DND-41 (cell line): ENCODE results near the gene ZNF891.

Experiments used
- EZH2 ChIP-seq: IDR thresholded peaks from 3 replicates; pipeline ENCODE4 v1.6.1; 2012; ENCODE audit warnings: borderline replicate concordance, low read depth, mild to moderate bottlenecking, moderate library complexity, low read length, inconsistent platforms; ENCODE audit not compliant: severe bottlenecking
- TF ChIP-seq, protein P1 (sequence below): IDR thresholded peaks from 2 replicates; pipeline ENCODE4 v1.5.1; 2012; ENCODE audit warnings: borderline replicate concordance, low read length, moderate library complexity, mild to moderate bottlenecking; ENCODE audit not compliant: poor library complexity, severe bottlenecking; ENCODE audit errors: extremely low read depth

DNA sequence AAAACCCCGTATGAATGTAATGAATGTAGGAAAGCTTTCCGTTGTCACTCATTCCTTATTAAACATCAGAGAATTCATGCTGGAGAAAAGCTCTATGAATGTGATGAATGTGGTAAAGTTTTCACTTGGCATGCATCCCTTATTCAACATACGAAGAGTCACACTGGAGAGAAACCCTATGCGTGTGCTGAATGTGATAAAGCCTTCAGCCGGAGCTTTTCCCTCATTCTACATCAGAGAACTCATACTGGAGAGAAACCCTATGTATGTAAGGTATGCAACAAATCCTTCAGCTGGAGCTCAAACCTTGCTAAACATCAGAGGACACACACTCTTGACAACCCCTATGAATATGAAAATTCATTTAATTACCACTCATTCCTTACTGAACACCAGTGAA lies 23.8 kb downstream of the ZNF891 start:
- TF ChIP-seq, protein P1, sequence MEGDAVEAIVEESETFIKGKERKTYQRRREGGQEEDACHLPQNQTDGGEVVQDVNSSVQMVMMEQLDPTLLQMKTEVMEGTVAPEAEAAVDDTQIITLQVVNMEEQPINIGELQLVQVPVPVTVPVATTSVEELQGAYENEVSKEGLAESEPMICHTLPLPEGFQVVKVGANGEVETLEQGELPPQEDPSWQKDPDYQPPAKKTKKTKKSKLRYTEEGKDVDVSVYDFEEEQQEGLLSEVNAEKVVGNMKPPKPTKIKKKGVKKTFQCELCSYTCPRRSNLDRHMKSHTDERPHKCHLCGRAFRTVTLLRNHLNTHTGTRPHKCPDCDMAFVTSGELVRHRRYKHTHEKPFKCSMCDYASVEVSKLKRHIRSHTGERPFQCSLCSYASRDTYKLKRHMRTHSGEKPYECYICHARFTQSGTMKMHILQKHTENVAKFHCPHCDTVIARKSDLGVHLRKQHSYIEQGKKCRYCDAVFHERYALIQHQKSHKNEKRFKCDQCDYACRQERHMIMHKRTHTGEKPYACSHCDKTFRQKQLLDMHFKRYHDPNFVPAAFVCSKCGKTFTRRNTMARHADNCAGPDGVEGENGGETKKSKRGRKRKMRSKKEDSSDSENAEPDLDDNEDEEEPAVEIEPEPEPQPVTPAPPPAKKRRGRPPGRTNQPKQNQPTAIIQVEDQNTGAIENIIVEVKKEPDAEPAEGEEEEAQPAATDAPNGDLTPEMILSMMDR, result no peak
- TF ChIP-seq EZH2, result no peak
